HepG2 (cell line): ENCODE measurements around the gene FAM222B.

ENCODE experiments used
- ATF3 ChIP-seq: sonication (generic); formaldehyde crosslinking; IDR thresholded peaks from 2 replicates; pipeline ENCODE4 v1.4.0; 2020; ENCODE audit warnings: missing genetic modification reagents
- BRD4 ChIP-seq: sonication (generic); formaldehyde crosslinking; IDR thresholded peaks from 2 replicates; pipeline ENCODE4 v1.4.0; 2020; ENCODE audit warnings: missing genetic modification reagents
- EP300 ChIP-seq, 3 experiments: sonication (generic) in 1 of 3; formaldehyde crosslinking in 1 of 3; IDR thresholded peaks; 2 replicates each; pipeline versions ENCODE4 v1.5.1 to v1.6.1; 2011 to 2020; ENCODE audit warnings: low read depth in 2 of 3, low read length in 2 of 3, borderline replicate concordance in 1 of 3, improper control_type of control experiment in 1 of 3, mild to moderate bottlenecking in 1 of 3, missing genetic modification reagents in 1 of 3, moderate library complexity in 1 of 3
- HNRNPUL1 ChIP-seq: fragments of 200-400 bp; formaldehyde crosslinking; IDR thresholded peaks from 2 replicates; pipeline ENCODE4 v1.6.1; 2017; ENCODE audit warnings: low read depth, mild to moderate bottlenecking, low read length, moderate library complexity
- KAT2B ChIP-seq: fragments of 150-350 bp; IDR thresholded peaks from 2 replicates; pipeline ENCODE4 v1.6.1; 2014; ENCODE audit warnings: low read depth, low read length, borderline replicate concordance
- MAFK ChIP-seq, 2 experiments: IDR thresholded peaks in 1 of 2; conservative IDR thresholded peaks in 1 of 2; 2 replicates each; pipeline ENCODE4 v1.6.1; 2011; ENCODE audit warnings: improper control_type of control experiment in 2 of 2, low read length in 2 of 2
- MEIS1 ChIP-seq: sonication (generic); formaldehyde crosslinking; IDR thresholded peaks from 2 replicates; pipeline ENCODE4 v1.9.0; 2021; ENCODE audit warnings: mild to moderate bottlenecking, missing genetic modification reagents, moderate library complexity, borderline replicate concordance
- NR2C2 ChIP-seq: sonication (generic); formaldehyde crosslinking; IDR thresholded peaks from 2 replicates; pipeline ENCODE4 v1.4.0; 2020; ENCODE audit warnings: missing genetic modification reagents, mild to moderate bottlenecking, moderate library complexity, borderline replicate concordance
- POLR2A ChIP-seq, 2 experiments: IDR thresholded peaks; 2 replicates each; pipeline ENCODE4 v1.6.1; 2011; ENCODE audit warnings: low read depth in 2 of 2, low read length in 2 of 2, mild to moderate bottlenecking in 1 of 2, moderate library complexity in 1 of 2; ENCODE audit not compliant: insufficient read depth in 1 of 2
- PTBP1 ChIP-seq: fragments of 200-400 bp; formaldehyde crosslinking; IDR thresholded peaks from 2 replicates; pipeline ENCODE4 v1.6.1; 2018; ENCODE audit warnings: low read length, low read depth; ENCODE audit not compliant: poor library complexity, severe bottlenecking
- SMAD1 ChIP-seq: sonication (generic); formaldehyde crosslinking; IDR thresholded peaks from 2 replicates; pipeline ENCODE4 v1.4.0; 2020; ENCODE audit warnings: missing genetic modification reagents, low read depth, mild to moderate bottlenecking, borderline replicate concordance
- ZFY ChIP-seq: sonication (generic); formaldehyde crosslinking; IDR thresholded peaks from 2 replicates; pipeline ENCODE4 v1.4.0; 2020; ENCODE audit warnings: missing genetic modification reagents
- ZNF781 ChIP-seq: sonication (generic); formaldehyde crosslinking; IDR thresholded peaks from 2 replicates; pipeline ENCODE4 v1.5.1; 2020; ENCODE audit warnings: borderline replicate concordance, mild to moderate bottlenecking, missing genetic modification reagents; ENCODE audit errors: not compliant biosample characterization
- ZNF891 ChIP-seq: sonication (generic); formaldehyde crosslinking; IDR thresholded peaks from 2 replicates; pipeline ENCODE4 v1.5.0; 2020; ENCODE audit warnings: mild to moderate bottlenecking, missing genetic modification reagents

GRCh38 chr17:28810437-28810836 lies 32.2 kb downstream of the FAM222B start:
- no peak for TF ChIP-seq MAFK (conservative IDR thresholded peaks at IDR 0.05 in 1 of 2, IDR thresholded peaks at IDR 0.05 in 1 of 2; ENCODE audit: low read length in 2 of 2)
- no peak for TF ChIP-seq NR2C2 (CRISPR knock-in tag)
- TF ChIP-seq HNRNPUL1, result no peak
- no peak for TF ChIP-seq ZNF891 (CRISPR knock-in tag)
- TF ChIP-seq POLR2A (IDR thresholded peaks at IDR 0.05; ENCODE audit: insufficient read depth in 1 of 2, low read depth in 2 of 2, low read length in 2 of 2), result no peak
- TF ChIP-seq MEIS1 (CRISPR knock-in tag), result no peak
- no peak for TF ChIP-seq ATF3
- TF ChIP-seq BRD4 (CRISPR knock-in tag), result no peak
- TF ChIP-seq ZNF781 (CRISPR knock-in tag), result no peak
- no peak for TF ChIP-seq ZFY (CRISPR knock-in tag)
- TF ChIP-seq PTBP1, result no peak
- TF ChIP-seq EP300 (IDR thresholded peaks at IDR 0.05; ENCODE audit: low read depth in 2 of 2, low read length in 2 of 2), result no peak
- TF ChIP-seq EP300 (CRISPR knock-in tag; IDR thresholded peaks at IDR 0.05; ENCODE audit: borderline replicate concordance), result no peak
- TF ChIP-seq SMAD1 (CRISPR knock-in tag), result no peak
- no peak for TF ChIP-seq KAT2B
